ENCODE data around the gene UBE2Q2.
"Not testable (repeated sequence)": the region's sequence is repeated elsewhere in the genome, so short reads cannot be mapped to it uniquely, and the experiment has no call there.

UBE2Q2 gene

DNA sequence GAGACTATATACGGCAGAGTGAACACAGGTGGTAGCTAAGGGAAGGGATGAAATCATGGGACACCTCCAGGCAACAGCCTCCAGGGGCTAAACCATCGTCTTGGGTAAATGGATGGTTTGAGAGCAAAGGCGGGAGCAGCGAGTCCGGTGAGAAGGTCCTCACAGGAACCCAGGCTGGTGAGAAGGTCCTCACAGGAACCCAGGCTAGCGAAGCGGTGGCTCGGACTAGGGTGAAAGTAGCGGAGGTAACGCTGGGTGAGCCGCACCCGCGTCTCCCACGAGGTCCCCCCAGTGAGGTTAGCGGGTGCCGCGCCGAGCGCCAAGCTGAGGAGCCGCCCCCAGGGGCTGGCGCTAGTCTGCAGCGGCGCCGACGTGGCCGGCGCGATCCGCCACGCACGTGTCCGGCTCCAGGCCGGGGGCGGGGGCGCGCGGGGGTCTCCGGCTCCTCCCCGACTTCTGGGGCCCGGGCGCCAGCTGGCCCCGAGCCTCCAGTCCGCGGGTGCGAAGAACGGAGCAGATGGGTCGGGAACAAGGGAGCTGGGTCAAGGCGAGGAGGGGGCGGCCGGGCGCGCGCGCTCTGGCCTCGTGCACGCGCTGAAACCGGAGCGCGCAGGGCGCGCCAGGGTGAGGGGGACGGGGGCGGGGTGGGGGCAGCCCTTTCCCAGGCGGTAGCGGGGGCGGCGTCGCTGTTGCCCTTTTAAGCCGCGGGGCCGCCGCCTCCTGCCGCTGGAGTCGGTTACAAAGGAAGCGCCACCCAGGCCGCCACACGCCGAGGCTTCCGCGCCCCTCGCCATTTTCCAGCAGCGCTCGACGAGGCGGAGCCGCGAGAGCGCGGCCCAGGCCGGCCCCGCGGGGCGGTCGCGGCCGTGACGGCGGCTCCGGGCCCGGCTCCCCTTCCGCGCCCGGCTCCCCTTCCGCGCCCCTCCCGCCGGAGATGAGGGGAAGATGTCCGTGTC, at the start of gene UBE2Q2:
TSS of gene UBE2Q2 (plus strand) at position 726 of the 956 bp plus-strand sequence. CDS start at position 946, 220 bp downstream.
- Histone ChIP-seq H3K4me3 (ENCODE audit: low read depth, low read length) (peak within 1 kb of the TSS; percentile 77), H3K36me3 (ENCODE audit: control insufficient read depth, insufficient read depth, low read length) (no peaks in the 10 kb centered on the region), H3K9me3 (ENCODE audit: control insufficient read depth, low read length) (no peaks in the 10 kb centered on the region), H3K27ac (peak within 1 kb of the TSS; percentile 81), H3K4me2 (ENCODE audit: low read length) (peak within 1 kb of the TSS; percentile 94), H3K9ac (peak within 1 kb of the TSS; percentile 67), H3K79me2 (peaks cover 2% of the 10 kb centered on the region), H3K4me1 (no peaks in the 10 kb centered on the region), H2AFZ (peak within 1 kb of the TSS; percentile 95), H3K27me3 (ENCODE audit: control insufficient read depth, insufficient read depth, low read length) (no peaks in the 10 kb centered on the region)
- TF ChIP-seq, protein P1, sequence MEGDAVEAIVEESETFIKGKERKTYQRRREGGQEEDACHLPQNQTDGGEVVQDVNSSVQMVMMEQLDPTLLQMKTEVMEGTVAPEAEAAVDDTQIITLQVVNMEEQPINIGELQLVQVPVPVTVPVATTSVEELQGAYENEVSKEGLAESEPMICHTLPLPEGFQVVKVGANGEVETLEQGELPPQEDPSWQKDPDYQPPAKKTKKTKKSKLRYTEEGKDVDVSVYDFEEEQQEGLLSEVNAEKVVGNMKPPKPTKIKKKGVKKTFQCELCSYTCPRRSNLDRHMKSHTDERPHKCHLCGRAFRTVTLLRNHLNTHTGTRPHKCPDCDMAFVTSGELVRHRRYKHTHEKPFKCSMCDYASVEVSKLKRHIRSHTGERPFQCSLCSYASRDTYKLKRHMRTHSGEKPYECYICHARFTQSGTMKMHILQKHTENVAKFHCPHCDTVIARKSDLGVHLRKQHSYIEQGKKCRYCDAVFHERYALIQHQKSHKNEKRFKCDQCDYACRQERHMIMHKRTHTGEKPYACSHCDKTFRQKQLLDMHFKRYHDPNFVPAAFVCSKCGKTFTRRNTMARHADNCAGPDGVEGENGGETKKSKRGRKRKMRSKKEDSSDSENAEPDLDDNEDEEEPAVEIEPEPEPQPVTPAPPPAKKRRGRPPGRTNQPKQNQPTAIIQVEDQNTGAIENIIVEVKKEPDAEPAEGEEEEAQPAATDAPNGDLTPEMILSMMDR (IDR thresholded peaks at IDR 0.05): no peak

DNA sequence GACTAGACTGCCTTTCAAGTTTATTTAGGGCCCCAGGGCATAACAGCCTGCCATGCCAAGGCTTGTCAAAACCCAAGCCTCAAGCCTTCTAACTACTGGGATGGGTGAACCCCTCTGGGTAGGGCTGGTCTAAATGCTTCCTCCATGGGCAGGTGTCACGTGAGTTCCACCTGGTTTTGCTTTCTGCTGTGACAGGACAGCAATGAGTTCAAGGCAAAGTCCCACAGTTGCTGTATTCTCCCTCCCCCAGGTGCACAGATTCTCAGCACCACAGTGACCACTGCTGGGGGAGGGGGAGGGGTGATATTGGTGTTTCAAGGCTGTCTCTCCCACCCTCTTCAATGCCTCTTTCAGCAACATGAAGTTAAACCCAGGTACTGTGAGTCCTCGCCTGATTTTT, 46.9 kb upstream of the UBE2Q2 start:
- H3K4me2 ChIP-seq (ENCODE audit: low read length): no peak overlapping the region
- H3K4me3 ChIP-seq (ENCODE audit: low read depth, low read length): no peak overlapping the region
- H3K79me2 ChIP-seq: no peaks in the 10 kb centered on the region
- no peaks in the 10 kb centered on the region for H3K4me1 ChIP-seq
- no peaks in the 10 kb centered on the region for H3K9me3 ChIP-seq (ENCODE audit: control insufficient read depth, low read length)
- no peak overlapping the region for H3K27ac ChIP-seq
- H3K36me3 ChIP-seq (ENCODE audit: control insufficient read depth, insufficient read depth, low read length): no peaks in the 10 kb centered on the region
- TF ChIP-seq, protein P1 (IDR thresholded peaks at IDR 0.05): no peak
- no peaks in the 10 kb centered on the region for H3K27me3 ChIP-seq (ENCODE audit: control insufficient read depth, insufficient read depth, low read length)
- no peak overlapping the region for H3K9ac ChIP-seq
- H2AFZ ChIP-seq: no peak overlapping the region

DNA sequence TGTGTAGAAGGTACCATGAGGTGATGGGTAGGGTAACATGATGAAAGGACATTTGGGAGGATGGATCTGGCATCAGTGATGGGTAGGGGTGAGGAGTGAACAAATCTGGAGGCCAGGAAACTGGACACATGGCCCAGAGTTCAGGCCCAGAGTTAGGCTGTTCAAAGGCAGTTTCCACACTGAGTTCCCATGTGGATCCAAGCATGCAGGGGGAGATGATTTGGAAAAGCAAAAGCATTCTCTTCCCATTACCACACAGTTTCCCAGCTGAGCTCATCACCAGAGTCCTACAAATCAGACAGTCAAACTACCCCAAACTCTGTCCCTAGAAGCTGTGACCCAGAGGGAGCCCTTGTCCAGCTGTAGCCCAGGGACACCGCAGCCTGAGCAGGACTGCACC, 46.1 kb upstream of the UBE2Q2 start:
- not testable (repeated sequence) for H3K27ac ChIP-seq; H3K27me3 ChIP-seq (ENCODE audit: control insufficient read depth, insufficient read depth, low read length); H3K9ac ChIP-seq; H2AFZ ChIP-seq; H3K4me3 ChIP-seq (ENCODE audit: low read depth, low read length); H3K9me3 ChIP-seq (ENCODE audit: control insufficient read depth, low read length); H3K4me1 ChIP-seq; H3K36me3 ChIP-seq (ENCODE audit: control insufficient read depth, insufficient read depth, low read length); H3K4me2 ChIP-seq (ENCODE audit: low read length); H3K79me2 ChIP-seq

DNA sequence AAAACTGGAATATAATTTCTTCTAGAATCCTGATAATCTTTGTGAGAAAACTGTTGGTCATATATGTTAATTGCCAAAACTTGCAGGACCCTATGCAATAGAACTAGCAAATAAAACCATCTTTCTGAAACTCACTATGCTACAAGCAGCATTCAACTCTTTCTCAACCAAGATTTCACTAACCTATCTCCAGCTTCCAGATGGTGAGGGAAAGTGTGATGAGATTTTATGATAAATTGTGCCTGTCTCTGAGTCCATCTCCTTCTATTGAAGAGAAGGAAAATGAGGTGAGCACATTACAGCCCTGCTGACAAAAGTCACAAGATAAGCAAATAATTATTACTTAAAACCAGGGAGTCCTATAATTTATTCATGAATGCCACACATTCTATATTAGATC, 44.1 kb upstream of the UBE2Q2 start:
- Histone ChIP-seq H3K9me3 (ENCODE audit: control insufficient read depth, low read length) (no peaks in the 10 kb centered on the region), H2AFZ (no peak overlapping the region), H3K27me3 (ENCODE audit: control insufficient read depth, insufficient read depth, low read length) (no peaks in the 10 kb centered on the region), H3K79me2 (no peaks in the 10 kb centered on the region), H3K4me2 (ENCODE audit: low read length) (no peak overlapping the region), H3K4me1 (no peaks in the 10 kb centered on the region), H3K9ac (no peak overlapping the region), H3K27ac (no peak overlapping the region), H3K4me3 (ENCODE audit: low read depth, low read length) (no peak overlapping the region), H3K36me3 (ENCODE audit: control insufficient read depth, insufficient read depth, low read length) (no peaks in the 10 kb centered on the region)
- TF ChIP-seq, protein P1 (IDR thresholded peaks at IDR 0.05): no peak

DNA sequence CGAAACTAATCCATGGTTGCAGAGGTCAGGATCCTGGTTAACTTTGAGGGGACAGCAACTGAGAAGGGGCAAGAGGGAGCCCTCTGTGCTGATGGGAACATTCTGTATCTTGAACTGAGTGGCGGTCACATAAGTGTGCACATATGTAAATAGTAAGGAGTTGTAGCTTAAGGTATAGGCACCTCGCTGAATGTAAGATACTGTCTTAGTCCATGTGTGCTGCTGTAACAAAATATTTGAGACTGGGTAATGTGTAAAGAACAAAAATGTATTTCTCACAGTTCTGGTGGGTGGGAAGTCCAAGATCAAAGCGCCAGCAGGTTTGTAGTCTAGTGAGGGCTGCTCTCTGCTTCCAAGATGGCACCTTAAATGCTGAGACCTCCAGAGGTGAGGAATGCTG, 42.8 kb upstream of the UBE2Q2 start:
- not testable (repeated sequence) for H3K9ac ChIP-seq, H3K27ac ChIP-seq

More for the DNA sequence above, 42.8 kb upstream of the UBE2Q2 start:
- H3K4me1 ChIP-seq; H3K79me2 ChIP-seq; H3K36me3 ChIP-seq (ENCODE audit: control insufficient read depth, insufficient read depth, low read length); H2AFZ ChIP-seq; H3K4me2 ChIP-seq (ENCODE audit: low read length); H3K9me3 ChIP-seq (ENCODE audit: control insufficient read depth, low read length); H3K4me3 ChIP-seq (ENCODE audit: low read depth, low read length); H3K27me3 ChIP-seq (ENCODE audit: control insufficient read depth, insufficient read depth, low read length): not testable (repeated sequence)
